Gastrocnemius medialis (tissue), 4 donors: ENCODE results near the gene VAMP1. TPM values are rescaled to one million over a fixed set of nuclear protein-coding genes. Genes with fewer than 3 reads are reported as not detected.
A peak's percentile ranks its signal among the peaks of the same experiment; 100 is the strongest.

Source experiments
- ATAC-seq, 2 donors: fragments of 150-250 bp; one replicate each; pipeline ENCODE4 v1.9.1; 2016
- DNase-seq, 2 donors: peaks; one replicate each; pipeline ENCODE4 v3.0.0-alpha.2; 2019
- H3K27ac ChIP-seq, 4 donors: fragments of 200-600 bp; sonication (generic); 1 replicate in 1 of 4; 2 replicates in 3 of 4; pipeline ENCODE4 v1.5.1; 2016 to 2018; ENCODE audit warnings: mild to moderate bottlenecking in 2 of 4, moderate library complexity in 1 of 4
- H3K27me3 ChIP-seq, 3 donors: fragments of 200-600 bp; sonication (generic) in 2 of 3; 1 replicate in 1 of 3; 2 replicates in 2 of 3; pipeline versions ENCODE4 v1.5.1 to v1.6.0; 2016 to 2019; ENCODE audit warnings: mild to moderate bottlenecking in 1 of 3, moderate library complexity in 1 of 3
- H3K36me3 ChIP-seq, 2 donors: fragments of 200-600 bp; sonication (generic) in 1 of 2; one replicate each; pipeline ENCODE4 v1.5.1; 2017 to 2018
- H3K4me1 ChIP-seq, 2 donors: fragments of 200-600 bp; sonication (generic) in 1 of 2; one replicate each; pipeline ENCODE4 v1.5.1; 2016 to 2017; ENCODE audit warnings: mild to moderate bottlenecking in 2 of 2
- H3K4me3 ChIP-seq, 4 donors: fragments of 200-600 bp; sonication (generic) in 3 of 4; 1 replicate in 1 of 4; 2 replicates in 3 of 4; pipeline ENCODE4 v1.5.1; 2016 to 2019; ENCODE audit warnings: mild to moderate bottlenecking in 2 of 4
- H3K9me3 ChIP-seq, 3 donors: fragments of 200-600 bp; sonication (generic) in 2 of 3; 1 replicate in 1 of 3; 2 replicates in 2 of 3; pipeline ENCODE4 v1.5.1; 2016 to 2019
- CTCF ChIP-seq, 5 experiments: fragments of 450-650 bp in 3 of 5; fragments of 200-600 bp in 2 of 5; sonication (generic) in 2 of 5; IDR thresholded peaks in 4 of 5; conservative IDR thresholded peaks in 1 of 5; 1 replicate in 4 of 5; 2 replicates in 1 of 5; pipeline ENCODE4 v1.5.1; 2016 to 2019; ENCODE audit warnings: antibody characterized with exemption in 5 of 5, mild to moderate bottlenecking in 3 of 5, moderate library complexity in 3 of 5
- POLR2A ChIP-seq, 2 donors: fragments of 450-650 bp; IDR thresholded peaks; one replicate each; pipeline ENCODE4 v1.6.1; 2017; ENCODE audit warnings: antibody characterized with exemption in 2 of 2, mild to moderate bottlenecking in 2 of 2, moderate library complexity in 2 of 2
- in situ Hi-C, 4 donors: fragments of 200-750 bp; cut with MboI; loops; one replicate each; pipeline versions ENCODE4 v1.15.0 to v1.8.0; 2017; ENCODE audit warnings: low sequenced_read_pairs in 4 of 4
- intact Hi-C: fragments of 100-400 bp; cut with DNase I; formaldehyde crosslinking; loops from one replicate; pipeline ENCODE4 v1.15.1; 2023; ENCODE audit warnings: low total_unique reads
- total RNA-seq, 4 donors: library from RNA; depleted of rRNA; stranded (reverse); fragments of >200 nt; gene quantifications; one replicate each; pipeline versions ENCODE4 v1.1.0 to v1.2.3, GENCODE V29; 2016

Gene VAMP1
- total RNA-seq: 1 to 10 TPM; 1.1 to 2.0 (median 1.4) TPM

- H3K9me3 ChIP-seq: no peaks in the 10 kb centered on the region
- peak within 1 kb of the TSS; percentile 81 to 90 (median 86) for H3K4me3 ChIP-seq
- H3K4me1 ChIP-seq: peaks cover 21 to 23% of the 10 kb centered on the region in 2 donors
- H3K27me3 ChIP-seq: no peaks in the 10 kb centered on the region
- intact Hi-C loops (loop anchor here (1.0 to 5.0 kb wide), 5 partner anchors 19 to 193 kb away; partner anchors contain the start of genes GAPDH, ING4 and MRPL51), in situ Hi-C loops (loop anchor here in 1 of 4 donors (25.0 kb wide), 1 partner anchor 133 kb away; the partner anchor contains the start of gene TNFRSF1A)
- DNase-seq: peak; percentile 97 to 98
- TF ChIP-seq POLR2A (IDR thresholded peaks at IDR 0.05) (peak; percentile 98 to 100), CTCF (IDR thresholded peaks at IDR 0.05 in 4 of 5, conservative IDR thresholded peaks at IDR 0.05 in 1 of 5) (peak in 3 of 5 experiments; percentile 15 to 24 (median 19))
- H3K36me3 ChIP-seq: peaks cover 0 to 12% of the 10 kb centered on the region in 2 donors
- ATAC-seq: peak; percentile 91 to 94
- peak within 1 kb of the TSS; percentile 84 to 96 (median 93) for H3K27ac ChIP-seq
Measured at GRCh38 chr12:6470375-6471163, at the start of gene VAMP1. Gene VAMP1 (minus strand): TSS chr12:6470677. CDS start chr12:6470531, 146 bp downstream.

DNA sequence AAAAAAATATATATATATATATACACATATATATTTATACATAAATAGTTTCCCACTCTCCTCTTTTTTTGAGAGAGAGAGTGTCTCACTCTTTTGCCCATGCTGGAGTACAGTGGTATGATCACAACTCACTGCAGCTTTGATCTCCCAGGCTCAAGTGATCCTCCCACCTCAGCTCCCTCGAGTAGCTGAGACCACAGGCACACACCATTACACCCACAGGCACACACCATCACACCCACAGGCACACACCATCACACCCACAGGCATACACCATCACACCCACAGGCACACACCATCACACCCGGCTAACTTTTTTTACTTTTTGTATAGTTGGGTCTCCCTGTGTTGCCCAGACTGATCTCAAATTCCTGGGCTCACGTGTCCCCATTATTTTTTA lies 49.7 kb upstream of the VAMP1 start:
- H3K36me3 ChIP-seq: peaks cover 5 to 90% of the 10 kb centered on the region in 2 donors
- no peak overlapping the region for H3K4me3 ChIP-seq
- no peak for ATAC-seq
- intact Hi-C loops: no loop called here
- no peak for DNase-seq
- no peaks in the 10 kb centered on the region for H3K9me3 ChIP-seq
- TF ChIP-seq CTCF (IDR thresholded peaks at IDR 0.05 in 4 of 5, conservative IDR thresholded peaks at IDR 0.05 in 1 of 5) (no peak), POLR2A (IDR thresholded peaks at IDR 0.05) (no peak)
- no peak overlapping the region for H3K27ac ChIP-seq
- in situ Hi-C loops: no loop called here
- no peaks in the 10 kb centered on the region for H3K4me1 ChIP-seq
- no peaks in the 10 kb centered on the region for H3K27me3 ChIP-seq

DNA sequence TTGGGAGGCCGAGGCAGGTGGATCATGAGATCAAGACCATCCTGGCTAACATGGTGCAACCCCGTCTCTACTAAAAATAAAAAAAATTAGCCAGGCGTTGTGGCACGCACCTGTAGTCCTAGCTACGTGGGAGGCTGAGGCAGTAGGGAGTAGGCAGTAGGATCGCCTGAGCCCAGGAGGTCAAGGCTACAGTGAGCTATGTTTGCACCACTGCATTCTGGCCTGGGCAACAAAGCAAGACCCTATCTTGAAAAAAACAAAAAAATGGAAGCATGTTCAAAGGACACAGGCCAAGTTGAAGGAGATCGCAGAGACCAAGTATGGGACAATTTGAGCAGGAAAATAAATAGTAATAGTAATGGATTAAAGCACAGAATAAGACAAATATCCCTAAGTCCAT lies 37.6 kb upstream of the VAMP1 start:
- Histone ChIP-seq H3K4me3 (no peak overlapping the region), H3K9me3 (no peaks in the 10 kb centered on the region), H3K27ac (no peak overlapping the region), H3K36me3 (peaks cover 0 to 35% of the 10 kb centered on the region in 2 donors), H3K27me3 (no peaks in the 10 kb centered on the region), H3K4me1 (no peaks in the 10 kb centered on the region)
- in situ Hi-C loops (no loop called here), intact Hi-C loops (no loop called here)
- no peak for TF ChIP-seq CTCF (IDR thresholded peaks at IDR 0.05 in 4 of 5, conservative IDR thresholded peaks at IDR 0.05 in 1 of 5)
- no peak for TF ChIP-seq POLR2A (IDR thresholded peaks at IDR 0.05)
- ATAC-seq: no peak
- DNase-seq: no peak

- Histone ChIP-seq H3K27ac (no peak overlapping the region), H3K36me3 (peaks cover 0 to 27% of the 10 kb centered on the region in 2 donors), H3K9me3 (no peaks in the 10 kb centered on the region), H3K27me3 (no peaks in the 10 kb centered on the region), H3K4me3 (no peak overlapping the region), H3K4me1 (no peaks in the 10 kb centered on the region)
- intact Hi-C loops: no loop called here
- no peak for TF ChIP-seq POLR2A (IDR thresholded peaks at IDR 0.05)
- no peak for TF ChIP-seq CTCF (IDR thresholded peaks at IDR 0.05 in 4 of 5, conservative IDR thresholded peaks at IDR 0.05 in 1 of 5)
- in situ Hi-C loops: no loop called here
- no peak for DNase-seq
- ATAC-seq: no peak
Measured at GRCh38 chr12:6507102-6507998, 36.9 kb upstream of the VAMP1 start.
